ENCODE measurements around the gene NT5C.

Gene NT5C

GRCh38 chr17:75152523-75152921 is 21.0 kb upstream of the NT5C start:
- Histone ChIP-seq H2AFZ (ENCODE audit: low read length) (no peak overlapping the region), H3K4me1 (ENCODE audit: insufficient read depth, low read length, severe bottlenecking) (peaks cover 21% of the 10 kb centered on the region), H3K27ac (ENCODE audit: low read depth, low read length, poor library complexity, severe bottlenecking) (peak overlapping the region; percentile 42), H3F3A (ENCODE audit: insufficient read depth, low read length) (no peaks in the 10 kb centered on the region), H3K79me2 (ENCODE audit: insufficient read depth, low read length) (peaks cover 56% of the 10 kb centered on the region), H4K20me1 (ENCODE audit: insufficient read depth, low read length) (no peaks in the 10 kb centered on the region), H3K9ac (ENCODE audit: low read length) (peak overlapping the region; percentile 100), H3K36me3 (ENCODE audit: insufficient read depth, low read length) (peaks cover 36% of the 10 kb centered on the region), H3K9me3 (ENCODE audit: low read length) (no peaks in the 10 kb centered on the region), H3K4me2 (ENCODE audit: low read length) (peak overlapping the region; percentile 100), H3K9me2 (ENCODE audit: low read depth, low read length) (no peaks in the 10 kb centered on the region), H3K27me3 (ENCODE audit: insufficient read depth, low read length) (no peaks in the 10 kb centered on the region), H3K4me3 (ENCODE audit: low read depth, low read length, poor library complexity, severe bottlenecking) (peak overlapping the region; percentile 100)
- TF ChIP-seq CTCF (IDR thresholded peaks at IDR 0.05; ENCODE audit: low read length) (no peak), EZH2 (IDR thresholded peaks at IDR 0.05; ENCODE audit: borderline replicate concordance, low read length) (no peak)

- Histone ChIP-seq H3K27me3 (ENCODE audit: insufficient read depth, low read length) (no peaks in the 10 kb centered on the region), H3K79me2 (ENCODE audit: insufficient read depth, low read length) (peaks cover 56% of the 10 kb centered on the region), H3K9me3 (ENCODE audit: low read length) (no peaks in the 10 kb centered on the region), H3K4me3 (ENCODE audit: low read depth, low read length, poor library complexity, severe bottlenecking) (peak overlapping the region; percentile 100), H3K27ac (ENCODE audit: low read depth, low read length, poor library complexity, severe bottlenecking) (no peak overlapping the region), H3F3A (ENCODE audit: insufficient read depth, low read length) (no peaks in the 10 kb centered on the region), H3K4me1 (ENCODE audit: insufficient read depth, low read length, severe bottlenecking) (peaks cover 21% of the 10 kb centered on the region), H4K20me1 (ENCODE audit: insufficient read depth, low read length) (no peaks in the 10 kb centered on the region), H3K9ac (ENCODE audit: low read length) (peak overlapping the region; percentile 100), H2AFZ (ENCODE audit: low read length) (no peak overlapping the region), H3K36me3 (ENCODE audit: insufficient read depth, low read length) (peaks cover 42% of the 10 kb centered on the region), H3K4me2 (ENCODE audit: low read length) (peak overlapping the region; percentile 100), H3K9me2 (ENCODE audit: low read depth, low read length) (no peaks in the 10 kb centered on the region)
- TF ChIP-seq CTCF (IDR thresholded peaks at IDR 0.05; ENCODE audit: low read length) (no peak), EZH2 (IDR thresholded peaks at IDR 0.05; ENCODE audit: borderline replicate concordance, low read length) (no peak)
Observed at GRCh38 chr17:75151930-75152329, 20.4 kb upstream of the NT5C start.

- Histone ChIP-seq H3K27me3 (ENCODE audit: insufficient read depth, low read length) (no peaks in the 10 kb centered on the region), H3K27ac (ENCODE audit: low read depth, low read length, poor library complexity, severe bottlenecking) (no peak overlapping the region)
Observed at GRCh38 chr17:75147878-75148546, 16.5 kb upstream of the NT5C start.

More at GRCh38 chr17:75147878-75148546, 16.5 kb upstream of the NT5C start:
- no peaks in the 10 kb centered on the region for H3K9me2 ChIP-seq (ENCODE audit: low read depth, low read length)
- H3K4me1 ChIP-seq (ENCODE audit: insufficient read depth, low read length, severe bottlenecking) = peaks cover 13% of the 10 kb centered on the region
- peaks cover 44% of the 10 kb centered on the region for H3K79me2 ChIP-seq (ENCODE audit: insufficient read depth, low read length)
- H3K36me3 ChIP-seq (ENCODE audit: insufficient read depth, low read length) = peaks cover 70% of the 10 kb centered on the region
- no peaks in the 10 kb centered on the region for H4K20me1 ChIP-seq (ENCODE audit: insufficient read depth, low read length)
- H3K4me3 ChIP-seq (ENCODE audit: low read depth, low read length, poor library complexity, severe bottlenecking) = no peak overlapping the region
- TF ChIP-seq CTCF (IDR thresholded peaks at IDR 0.05; ENCODE audit: low read length) (no peak), EZH2 (IDR thresholded peaks at IDR 0.05; ENCODE audit: borderline replicate concordance, low read length) (no peak)
- no peak overlapping the region for H3K4me2 ChIP-seq (ENCODE audit: low read length)
- no peak overlapping the region for H3K9ac ChIP-seq (ENCODE audit: low read length)
- no peaks in the 10 kb centered on the region for H3K9me3 ChIP-seq (ENCODE audit: low read length)
- no peak overlapping the region for H2AFZ ChIP-seq (ENCODE audit: low read length)
- H3F3A ChIP-seq (ENCODE audit: insufficient read depth, low read length) = no peaks in the 10 kb centered on the region

Data from OCI-LY1 (cell line).